ENCODE measurements around the gene SKAP1.

GRCh38 chr17:48389903-48390302 is 40.1 kb downstream of the SKAP1 start:
- TF ChIP-seq CTCF (IDR thresholded peaks at IDR 0.05) (no peak), POLR2A (IDR thresholded peaks at IDR 0.05) (no peak)
